ENCODE measurements around the gene PLK1.

- TF ChIP-seq, protein P1, sequence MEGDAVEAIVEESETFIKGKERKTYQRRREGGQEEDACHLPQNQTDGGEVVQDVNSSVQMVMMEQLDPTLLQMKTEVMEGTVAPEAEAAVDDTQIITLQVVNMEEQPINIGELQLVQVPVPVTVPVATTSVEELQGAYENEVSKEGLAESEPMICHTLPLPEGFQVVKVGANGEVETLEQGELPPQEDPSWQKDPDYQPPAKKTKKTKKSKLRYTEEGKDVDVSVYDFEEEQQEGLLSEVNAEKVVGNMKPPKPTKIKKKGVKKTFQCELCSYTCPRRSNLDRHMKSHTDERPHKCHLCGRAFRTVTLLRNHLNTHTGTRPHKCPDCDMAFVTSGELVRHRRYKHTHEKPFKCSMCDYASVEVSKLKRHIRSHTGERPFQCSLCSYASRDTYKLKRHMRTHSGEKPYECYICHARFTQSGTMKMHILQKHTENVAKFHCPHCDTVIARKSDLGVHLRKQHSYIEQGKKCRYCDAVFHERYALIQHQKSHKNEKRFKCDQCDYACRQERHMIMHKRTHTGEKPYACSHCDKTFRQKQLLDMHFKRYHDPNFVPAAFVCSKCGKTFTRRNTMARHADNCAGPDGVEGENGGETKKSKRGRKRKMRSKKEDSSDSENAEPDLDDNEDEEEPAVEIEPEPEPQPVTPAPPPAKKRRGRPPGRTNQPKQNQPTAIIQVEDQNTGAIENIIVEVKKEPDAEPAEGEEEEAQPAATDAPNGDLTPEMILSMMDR (conservative IDR thresholded peaks at IDR 0.05 in 1 of 2, IDR thresholded peaks at IDR 0.05 in 1 of 2; ENCODE audit: extremely low read depth in 1 of 2, insufficient read depth in 1 of 2, low read depth in 1 of 2, low read length in 2 of 2), result no peak
- TF ChIP-seq EZH2 (IDR thresholded peaks at IDR 0.05; ENCODE audit: borderline replicate concordance, low read length), result no peak
Observed at GRCh38 chr16:23710008-23710407, 31.3 kb downstream of the PLK1 start.

All from mammary epithelial cell (primary cell).